Endodermal cell (in vitro differentiated cells): Measurements from ENCODE around the gene TNFRSF8. TPM values are rescaled to one million over a fixed set of nuclear protein-coding genes. Genes with fewer than 3 reads are reported as not detected.
A peak's percentile ranks its signal among the peaks of the same experiment; 100 is the strongest.

ENCODE experiments used
- DNase-seq: peaks from one replicate; pipeline ENCODE4 v3.0.0-alpha.2; 2017
- H3K27ac ChIP-seq: 2 replicates; pipeline ENCODE4 v1.5.1; 2013; ENCODE audit warnings: mild to moderate bottlenecking, low read depth, low read length, moderate library complexity
- H3K27me3 ChIP-seq: 2 replicates; pipeline ENCODE4 v1.6.1; 2013; ENCODE audit warnings: mild to moderate bottlenecking, low read length, moderate library complexity; ENCODE audit not compliant: insufficient read depth, control insufficient read depth, poor library complexity, severe bottlenecking
- H3K36me3 ChIP-seq: 2 replicates; pipeline ENCODE4 v1.7.0; 2013; ENCODE audit warnings: mild to moderate bottlenecking, low read length, moderate library complexity; ENCODE audit not compliant: control insufficient read depth, insufficient read depth
- H3K4me1 ChIP-seq: one replicate; pipeline ENCODE4 v1.7.0; 2013; ENCODE audit warnings: low read length; ENCODE audit not compliant: control insufficient read depth, insufficient read depth
- H3K4me3 ChIP-seq: 2 replicates; pipeline ENCODE4 v1.5.1; 2013; ENCODE audit warnings: mild to moderate bottlenecking, low read length, moderate library complexity
- H3K9ac ChIP-seq: 2 replicates; pipeline ENCODE4 v1.6.1; 2013; ENCODE audit warnings: mild to moderate bottlenecking, low read length, moderate library complexity; ENCODE audit not compliant: poor library complexity, severe bottlenecking; ENCODE audit errors: extremely low read depth
- H3K9me3 ChIP-seq: 2 replicates; pipeline ENCODE4 v1.6.1; 2013; ENCODE audit warnings: mild to moderate bottlenecking, low read length, moderate library complexity; ENCODE audit not compliant: control insufficient read depth
- H3K27ac Mint-ChIP-seq: 2 replicates; pipeline ENCODE4 v1.8.0; 2020; ENCODE audit warnings: mixed read lengths
- H3K27me3 Mint-ChIP-seq: 2 replicates; pipeline ENCODE4 v1.8.0; 2021; ENCODE audit warnings: mild to moderate bottlenecking, mixed read lengths; ENCODE audit not compliant: insufficient read depth
- H3K36me3 Mint-ChIP-seq: 2 replicates; pipeline ENCODE4 v1.8.0; 2020; ENCODE audit warnings: low read depth, mixed read lengths
- H3K4me1 Mint-ChIP-seq: 2 replicates; pipeline ENCODE4 v1.8.0; 2020; ENCODE audit warnings: mixed read lengths
- H3K4me3 Mint-ChIP-seq: 2 replicates; pipeline ENCODE4 v1.8.0; 2020; ENCODE audit warnings: mild to moderate bottlenecking, moderate library complexity, mixed read lengths
- H3K9me3 Mint-ChIP-seq: 2 replicates; pipeline ENCODE4 v1.8.0; 2020; ENCODE audit warnings: mild to moderate bottlenecking, mixed read lengths
- CTCF ChIP-seq: fragments of 200-600 bp; sonication (generic); conservative IDR thresholded peaks from 2 replicates; pipeline ENCODE4 v1.5.0; 2021; ENCODE audit warnings: antibody characterized with exemption, mild to moderate bottlenecking
- WGBS, 2 experiments: methylation state at CpG; one replicate each; pipeline versions ENCODE4 v1.1.5 to v1.1.7; 2013; ENCODE audit warnings: missing lambda C conversion rate in 2 of 2, mixed read lengths in 1 of 2; ENCODE audit not compliant: insufficient coverage in 1 of 2, insufficient read length in 1 of 2; 5-methylcytosine and 5-hydroxymethylcytosine counted together
- total RNA-seq, 2 donors: library from RNA; stranded (reverse); fragmentation: NEBNext Ultra II Directional in 1 of 2; extraction: Animal tissue kit (Norgen Biotek cat#: 25700) in 1 of 2; gene quantifications; 2 replicates in 1 of 2; 3 replicates in 1 of 2; pipeline ENCODE4 v1.2.1, GENCODE V29; 2021

Gene TNFRSF8
- total RNA-seq, 2 donors from 2014 or later: 0.69 to 2.3 TPM

- no peaks in the 10 kb centered on the region for H3K27me3 ChIP-seq
- no peaks in the 10 kb centered on the region for H3K9me3 ChIP-seq
- H3K4me3 ChIP-seq: no peak overlapping the region
- no peaks in the 10 kb centered on the region for H3K9me3 Mint-ChIP-seq
- no peak overlapping the region for H3K27ac ChIP-seq
- peaks cover 40% of the 10 kb centered on the region for H3K36me3 Mint-ChIP-seq
- no peak overlapping the region for H3K9ac ChIP-seq
- peak overlapping the region; percentile 83 for H3K4me3 Mint-ChIP-seq
- H3K36me3 ChIP-seq: peaks cover 45% of the 10 kb centered on the region
- no peaks in the 10 kb centered on the region for H3K4me1 Mint-ChIP-seq
- 92 to 97% methylated on average over 6 to 9 of the region's 9 CpGs for WGBS, 2 experiments
- no peaks in the 10 kb centered on the region for H3K27me3 Mint-ChIP-seq
- no peak overlapping the region for H3K27ac Mint-ChIP-seq
- H3K4me1 ChIP-seq: no peaks in the 10 kb centered on the region
- no peak for TF ChIP-seq CTCF
- DNase-seq: no peak
Measured at GRCh38 chr1:12021616-12022015, 41.5 kb upstream of the TNFRSF8 start.

GRCh38 chr1:12022036-12022435, 41.1 kb upstream of the TNFRSF8 start:
- Histone ChIP-seq H3K27ac (no peak overlapping the region), H3K36me3 (peaks cover 49% of the 10 kb centered on the region), H3K9me3 (no peaks in the 10 kb centered on the region), H3K9ac (no peak overlapping the region), H3K4me1 (no peaks in the 10 kb centered on the region), H3K4me3 (no peak overlapping the region), H3K27me3 (no peaks in the 10 kb centered on the region)
- no peak for TF ChIP-seq CTCF
- H3K27me3 Mint-ChIP-seq: no peaks in the 10 kb centered on the region
- peaks cover 44% of the 10 kb centered on the region for H3K36me3 Mint-ChIP-seq
- no peaks in the 10 kb centered on the region for H3K9me3 Mint-ChIP-seq
- no peak for DNase-seq
- 95 to 99% methylated on average over 11 to 14 of the region's 14 CpGs for WGBS, 2 experiments
- H3K4me1 Mint-ChIP-seq: no peaks in the 10 kb centered on the region
- no peak overlapping the region for H3K4me3 Mint-ChIP-seq
- H3K27ac Mint-ChIP-seq: no peak overlapping the region

DNA sequence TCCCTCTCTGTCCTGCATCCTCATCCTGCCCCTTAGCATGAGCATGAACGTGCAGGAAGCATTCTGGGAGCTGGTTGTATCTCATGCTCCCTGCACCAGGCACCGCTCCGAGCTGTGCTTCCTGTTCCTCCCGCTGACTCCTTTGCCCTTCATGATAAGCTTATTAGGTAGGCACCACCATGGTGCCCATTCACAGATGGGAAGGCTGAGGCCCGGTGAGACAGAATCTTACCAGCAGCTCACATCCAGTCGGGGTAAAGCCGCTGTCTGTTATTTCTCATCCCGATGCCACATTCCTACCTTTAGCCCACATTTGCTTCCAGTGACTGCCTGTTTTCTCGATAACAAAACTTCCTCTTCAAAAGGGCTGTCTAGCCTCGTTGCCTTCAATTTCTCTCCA, 36.5 kb upstream of the TNFRSF8 start:
- no peaks in the 10 kb centered on the region for H3K9me3 Mint-ChIP-seq
- H3K36me3 ChIP-seq: peaks cover 74% of the 10 kb centered on the region
- DNase-seq: no peak

More for the DNA sequence above, 36.5 kb upstream of the TNFRSF8 start:
- H3K4me3 ChIP-seq: no peak overlapping the region
- H3K9me3 ChIP-seq: no peaks in the 10 kb centered on the region
- 96 to 97% methylated on average over 8 to 10 of the region's 10 CpGs for WGBS, 2 experiments
- H3K4me1 ChIP-seq: no peaks in the 10 kb centered on the region
- no peaks in the 10 kb centered on the region for H3K27me3 ChIP-seq
- no peak overlapping the region for H3K27ac ChIP-seq
- Mint-ChIP-seq H3K27ac (no peak overlapping the region), H3K4me1 (no peaks in the 10 kb centered on the region), H3K36me3 (peaks cover 64% of the 10 kb centered on the region), H3K4me3 (no peak overlapping the region), H3K27me3 (no peaks in the 10 kb centered on the region)
- no peak for TF ChIP-seq CTCF
- H3K9ac ChIP-seq: no peak overlapping the region
